ENCODE results near the gene SAG. TPM values are rescaled to one million over a fixed set of nuclear protein-coding genes. Genes with fewer than 3 reads are reported as not detected.

Gene SAG
- total and polyA plus RNA-seq, 12 donors: 0.06 to 0.20 TPM; not detected in 10

DNA sequence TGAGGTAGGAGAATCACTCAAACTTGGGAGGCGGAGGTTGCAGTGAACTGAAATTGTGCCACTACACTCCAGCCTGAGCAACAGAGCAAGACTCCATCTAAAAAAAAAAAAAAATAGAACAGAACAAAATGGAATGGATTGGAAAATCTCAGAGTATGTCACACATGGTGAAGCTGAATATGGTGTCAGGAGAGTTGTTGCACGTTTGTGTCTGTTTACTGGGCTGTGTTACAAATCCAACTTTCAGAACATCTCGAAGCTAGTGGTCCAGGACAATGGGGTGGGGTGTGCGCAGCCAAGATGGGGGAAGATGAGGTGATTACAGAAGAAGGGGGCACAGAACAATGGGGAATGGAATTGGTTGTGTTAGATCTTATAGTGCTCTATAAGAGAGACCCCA lies 17.6 kb downstream of the SAG start:
- no peaks in the 10 kb centered on the region for H3K36me3 ChIP-seq (replicated peaks in 1 of 2)
- no peak for DNase-seq
- no peaks in the 10 kb centered on the region for H3K9me3 ChIP-seq (replicated peaks in 1 of 3)
- no peak overlapping the region for H3K27ac ChIP-seq
- TF ChIP-seq, protein P1, sequence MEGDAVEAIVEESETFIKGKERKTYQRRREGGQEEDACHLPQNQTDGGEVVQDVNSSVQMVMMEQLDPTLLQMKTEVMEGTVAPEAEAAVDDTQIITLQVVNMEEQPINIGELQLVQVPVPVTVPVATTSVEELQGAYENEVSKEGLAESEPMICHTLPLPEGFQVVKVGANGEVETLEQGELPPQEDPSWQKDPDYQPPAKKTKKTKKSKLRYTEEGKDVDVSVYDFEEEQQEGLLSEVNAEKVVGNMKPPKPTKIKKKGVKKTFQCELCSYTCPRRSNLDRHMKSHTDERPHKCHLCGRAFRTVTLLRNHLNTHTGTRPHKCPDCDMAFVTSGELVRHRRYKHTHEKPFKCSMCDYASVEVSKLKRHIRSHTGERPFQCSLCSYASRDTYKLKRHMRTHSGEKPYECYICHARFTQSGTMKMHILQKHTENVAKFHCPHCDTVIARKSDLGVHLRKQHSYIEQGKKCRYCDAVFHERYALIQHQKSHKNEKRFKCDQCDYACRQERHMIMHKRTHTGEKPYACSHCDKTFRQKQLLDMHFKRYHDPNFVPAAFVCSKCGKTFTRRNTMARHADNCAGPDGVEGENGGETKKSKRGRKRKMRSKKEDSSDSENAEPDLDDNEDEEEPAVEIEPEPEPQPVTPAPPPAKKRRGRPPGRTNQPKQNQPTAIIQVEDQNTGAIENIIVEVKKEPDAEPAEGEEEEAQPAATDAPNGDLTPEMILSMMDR (IDR thresholded peaks at IDR 0.05): no peak
- no peak for TF ChIP-seq POLR2A (IDR thresholded peaks at IDR 0.05)
- intact Hi-C loops (cut with DNase I): no loop called here
- no peak overlapping the region for H3K4me3 ChIP-seq
- whole genome bisulfite sequencing, 4 donors: 72 to 82% (median 76%) methylated on average over 4 of the region's 4 CpGs
- H3K4me1 ChIP-seq (replicated peaks in 1 of 2): no peaks in the 10 kb centered on the region
- H3K27me3 ChIP-seq: no peaks in the 10 kb centered on the region

DNA sequence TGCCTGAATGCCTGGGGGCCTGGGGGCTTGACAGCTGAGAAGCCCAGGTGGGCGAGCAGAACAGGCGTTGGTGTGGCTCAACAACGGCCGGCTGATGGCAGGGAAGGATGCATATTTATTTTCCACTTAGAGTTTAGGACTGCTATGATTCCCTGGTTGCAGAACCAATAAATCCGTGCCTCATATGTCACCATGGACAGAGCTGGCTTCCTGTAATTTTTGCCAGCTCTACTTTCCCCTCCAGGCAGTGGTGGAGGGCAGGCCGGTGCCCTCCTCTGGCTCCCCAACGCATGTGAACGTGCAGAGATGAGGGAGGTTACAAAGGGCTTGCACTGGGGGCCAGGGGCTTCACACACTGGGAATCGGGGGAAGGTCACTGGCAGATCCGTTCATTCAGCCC lies 18.2 kb downstream of the SAG start:
- no peaks in the 10 kb centered on the region for H3K4me1 ChIP-seq (replicated peaks in 1 of 2)
- no peak overlapping the region for H3K27ac ChIP-seq
- no peaks in the 10 kb centered on the region for H3K27me3 ChIP-seq
- no peaks in the 10 kb centered on the region for H3K9me3 ChIP-seq (replicated peaks in 1 of 3)
- 72 to 77% (median 74%) methylated on average over 8 to 10 of the region's 10 CpGs for WGBS, 4 donors
- TF ChIP-seq POLR2A (IDR thresholded peaks at IDR 0.05): no peak
- TF ChIP-seq, protein P1 (IDR thresholded peaks at IDR 0.05): no peak
- no peak overlapping the region for H3K4me3 ChIP-seq
- H3K36me3 ChIP-seq (replicated peaks in 1 of 2): no peaks in the 10 kb centered on the region
- no peak for DNase-seq
- intact Hi-C loops (cut with DNase I): no loop called here

DNA sequence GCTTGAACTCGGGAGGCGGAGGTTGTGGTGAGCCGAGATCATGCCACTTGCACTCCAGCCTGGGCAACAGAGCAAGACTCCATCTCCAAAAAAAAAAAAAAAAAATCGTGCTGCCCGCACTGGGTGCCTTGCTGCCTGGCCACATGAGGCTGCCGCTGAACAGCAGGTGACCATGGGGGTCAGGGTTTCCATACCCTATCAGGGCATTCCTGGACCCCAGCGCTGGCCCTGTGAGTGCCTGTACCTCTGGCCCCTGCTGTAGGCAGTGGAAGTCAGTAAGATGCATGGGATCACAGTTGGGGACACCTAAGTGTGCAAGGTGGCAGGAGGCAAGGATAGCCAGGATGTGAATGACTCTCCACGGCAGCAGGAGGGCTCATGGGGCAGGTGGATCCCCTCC lies 18.9 kb downstream of the SAG start:
- H3K9me3 ChIP-seq (replicated peaks in 1 of 3): no peaks in the 10 kb centered on the region
- H3K27me3 ChIP-seq: no peaks in the 10 kb centered on the region
- 80 to 93% (median 88%) methylated on average over 8 of the region's 8 CpGs for WGBS, 4 donors
- no peak for DNase-seq
- H3K4me3 ChIP-seq: no peak overlapping the region
- H3K4me1 ChIP-seq (replicated peaks in 1 of 2): no peaks in the 10 kb centered on the region
- no peaks in the 10 kb centered on the region for H3K36me3 ChIP-seq (replicated peaks in 1 of 2)
- no peak overlapping the region for H3K27ac ChIP-seq
- TF ChIP-seq, protein P1 (IDR thresholded peaks at IDR 0.05): no peak
- no peak for TF ChIP-seq POLR2A (IDR thresholded peaks at IDR 0.05)
- intact Hi-C loops (cut with DNase I): no loop called here

DNA sequence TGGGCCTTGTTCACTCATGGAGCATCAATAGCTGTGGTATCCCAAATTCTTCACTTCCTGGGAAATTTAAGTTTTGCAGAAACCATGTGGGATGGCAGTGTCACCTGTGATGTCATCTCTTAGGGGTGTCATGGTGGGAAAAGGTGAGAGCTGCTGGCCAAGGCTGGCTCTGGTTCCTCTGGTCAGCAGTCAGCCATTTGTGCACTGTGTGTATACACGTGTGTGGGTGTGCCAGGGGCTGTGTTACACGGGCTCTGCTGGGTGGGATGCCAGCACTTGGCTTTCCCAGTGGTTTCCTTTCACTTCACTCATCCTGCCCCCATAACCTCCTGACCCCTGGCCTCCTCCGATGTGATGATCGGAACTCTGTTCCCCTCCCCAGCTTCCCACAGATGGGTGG lies 21.3 kb downstream of the SAG start:
- Histone ChIP-seq H3K27ac (no peak overlapping the region), H3K4me1 (replicated peaks in 1 of 2) (peaks cover 0 to 4% of the 10 kb centered on the region in 2 donors), H3K9me3 (replicated peaks in 1 of 3) (no peaks in the 10 kb centered on the region), H3K27me3 (no peaks in the 10 kb centered on the region), H3K4me3 (no peak overlapping the region), H3K36me3 (replicated peaks in 1 of 2) (no peaks in the 10 kb centered on the region)
- TF ChIP-seq, protein P1 (IDR thresholded peaks at IDR 0.05): no peak
- no peak for TF ChIP-seq POLR2A (IDR thresholded peaks at IDR 0.05)
- intact Hi-C loops (cut with DNase I): no loop called here
- 76 to 86% (median 80%) methylated on average over 4 of the region's 4 CpGs for WGBS, 4 donors
- no peak for DNase-seq

All from adrenal gland (tissue), 12 donors.